OCI-LY7 (cell line): Measurements from ENCODE around the gene GSDME. TPM values are rescaled to one million over a fixed set of nuclear protein-coding genes. Genes with fewer than 3 reads are reported as not detected.

ENCODE experiments used
- BruUV-seq: library from RNA; stranded (reverse); fragments of 400-500 nt; replicated peaks from 2 replicates; lab custom pipeline; 2021; lab: Mats Ljungman, UMichigan
- CTCF ChIA-PET: fragments of 300-600 bp; sonication (Branson Sonifier 250); formaldehyde crosslinking; loops from one replicate; lab custom pipeline; 2022; ENCODE audit warnings: antibody characterized with exemption; ENCODE audit not compliant: unreplicated experiment; lab: Charles Lee
- POLR2A ChIA-PET: fragments of 300-600 bp; sonication (Branson Sonifier 250); formaldehyde crosslinking; loops from one replicate; lab custom pipeline; 2022; ENCODE audit warnings: antibody characterized with exemption; lab: Charles Lee
- DNase-seq: peaks from one replicate; pipeline ENCODE4 v3.0.0-alpha.2; 2015; ENCODE audit warnings: low spot score
- H2AFZ ChIP-seq: fragments of 200-600 bp; sonication (generic), shearing (Covaris generic); 2 replicates; pipeline ENCODE4 v1.6.1; 2014; ENCODE audit warnings: mild to moderate bottlenecking, antibody characterized with exemption, low read length, moderate library complexity
- H3K27ac ChIP-seq: fragments of 200-600 bp; sonication (generic); 2 replicates; pipeline ENCODE4 v1.5.1; 2014; ENCODE audit warnings: mixed run types, low read depth, mild to moderate bottlenecking, moderate library complexity, low read length, inconsistent platforms; ENCODE audit not compliant: poor library complexity, severe bottlenecking
- H3K36me3 ChIP-seq: fragments of 200-600 bp; sonication (generic); 2 replicates; pipeline ENCODE4 v1.6.1; 2014; ENCODE audit warnings: mild to moderate bottlenecking, antibody characterized with exemption, low read length, moderate library complexity, mixed read lengths; ENCODE audit not compliant: insufficient read depth
- H3K4me1 ChIP-seq: fragments of 200-600 bp; sonication (generic); 2 replicates; pipeline ENCODE4 v1.5.1; 2014; ENCODE audit warnings: mild to moderate bottlenecking, low read length; ENCODE audit not compliant: insufficient read depth, poor library complexity, severe bottlenecking
- H3K4me2 ChIP-seq: fragments of 200-600 bp; sonication (generic); 2 replicates; pipeline ENCODE4 v1.6.1; 2014; ENCODE audit warnings: mild to moderate bottlenecking, low read length
- H3K4me3 ChIP-seq: fragments of 200-600 bp; sonication (generic); 2 replicates; pipeline ENCODE4 v1.5.1; 2014; ENCODE audit warnings: mild to moderate bottlenecking, low read depth, low read length; ENCODE audit not compliant: poor library complexity, severe bottlenecking
- H3K79me2 ChIP-seq: fragments of 200-600 bp; sonication (generic); 2 replicates; pipeline ENCODE4 v1.6.1; 2016; ENCODE audit warnings: low read depth, mild to moderate bottlenecking, low read length, moderate library complexity, mixed read lengths; ENCODE audit not compliant: insufficient read depth
- H3K9me2 ChIP-seq: fragments of 200-600 bp; sonication (generic); 2 replicates; pipeline ENCODE4 v1.6.1; 2016; ENCODE audit warnings: mild to moderate bottlenecking, low read length, mixed read lengths; ENCODE audit not compliant: insufficient read depth
- H3K9me3 ChIP-seq: fragments of 200-600 bp; sonication (generic); 2 replicates; pipeline ENCODE4 v1.6.1; 2014; ENCODE audit warnings: mild to moderate bottlenecking, mixed run types, low read length, mixed read lengths
- H4K20me1 ChIP-seq: fragments of 200-600 bp; sonication (generic); 2 replicates; pipeline ENCODE4 v1.6.1; 2014; ENCODE audit warnings: mild to moderate bottlenecking, antibody characterized with exemption, low read length, moderate library complexity, mixed read lengths; ENCODE audit not compliant: insufficient read depth
- EZH2phosphoT487 ChIP-seq: fragments of 200-600 bp; sonication (generic); IDR thresholded peaks from 2 replicates; pipeline ENCODE4 v1.6.1; 2018; ENCODE audit warnings: low read depth, borderline replicate concordance, mild to moderate bottlenecking, mixed run types, antibody characterized with exemption, low read length, moderate library complexity, mixed read lengths
- intact Hi-C: fragments of 100-400 bp; cut with micrococcal nuclease; formaldehyde crosslinking; loops from one replicate; pipeline ENCODE4 v1.10.0; 2022; ENCODE audit not compliant: unreplicated experiment
- total RNA-seq, 2 experiments: library from RNA; depleted of rRNA in 1 of 2; stranded (reverse); fragments of >200 nt in 1 of 2; shearing (Covaris generic) in 1 of 2; gene quantifications; 2 replicates each; pipeline ENCODE4 v1.2.3, GENCODE V29; 2014 to 2022
- TF ChIP-seq, protein P1 (sequence below): fragments of 200-600 bp; sonication (generic); conservative IDR thresholded peaks from 2 replicates; pipeline ENCODE4 v1.5.1; 2014; ENCODE audit warnings: mild to moderate bottlenecking, antibody characterized with exemption, low read length, moderate library complexity, mixed read lengths

GSDME gene
- total RNA-seq, 2 experiments from 2014 or later: 33.0 to 41.7 TPM

- Histone ChIP-seq H3K4me3 (no peak overlapping the region), H2AFZ (no peak overlapping the region), H3K4me1 (peaks cover 7% of the 10 kb centered on the region), H3K36me3 (no peaks in the 10 kb centered on the region), H3K27ac (no peak overlapping the region), H4K20me1 (no peaks in the 10 kb centered on the region), H3K9me2 (no peaks in the 10 kb centered on the region), H3K4me2 (no peak overlapping the region), H3K79me2 (no peaks in the 10 kb centered on the region), H3K9me3 (no peaks in the 10 kb centered on the region)
- no TSS peak for BruUV-seq
- CTCF ChIA-PET: no interaction called here
- no peak for DNase-seq
- POLR2A ChIA-PET: interaction anchor here (0.8 to 1.3 kb wide), 5 partner anchors 8 to 580 kb away, joined by 3 to 4 read pairs (median 3); no protein-coding TSS in a partner anchor
- TF ChIP-seq, protein P1, sequence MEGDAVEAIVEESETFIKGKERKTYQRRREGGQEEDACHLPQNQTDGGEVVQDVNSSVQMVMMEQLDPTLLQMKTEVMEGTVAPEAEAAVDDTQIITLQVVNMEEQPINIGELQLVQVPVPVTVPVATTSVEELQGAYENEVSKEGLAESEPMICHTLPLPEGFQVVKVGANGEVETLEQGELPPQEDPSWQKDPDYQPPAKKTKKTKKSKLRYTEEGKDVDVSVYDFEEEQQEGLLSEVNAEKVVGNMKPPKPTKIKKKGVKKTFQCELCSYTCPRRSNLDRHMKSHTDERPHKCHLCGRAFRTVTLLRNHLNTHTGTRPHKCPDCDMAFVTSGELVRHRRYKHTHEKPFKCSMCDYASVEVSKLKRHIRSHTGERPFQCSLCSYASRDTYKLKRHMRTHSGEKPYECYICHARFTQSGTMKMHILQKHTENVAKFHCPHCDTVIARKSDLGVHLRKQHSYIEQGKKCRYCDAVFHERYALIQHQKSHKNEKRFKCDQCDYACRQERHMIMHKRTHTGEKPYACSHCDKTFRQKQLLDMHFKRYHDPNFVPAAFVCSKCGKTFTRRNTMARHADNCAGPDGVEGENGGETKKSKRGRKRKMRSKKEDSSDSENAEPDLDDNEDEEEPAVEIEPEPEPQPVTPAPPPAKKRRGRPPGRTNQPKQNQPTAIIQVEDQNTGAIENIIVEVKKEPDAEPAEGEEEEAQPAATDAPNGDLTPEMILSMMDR: no peak
- TF ChIP-seq EZH2phosphoT487: no peak
- intact Hi-C loops: no loop called here
Observed at GRCh38 chr7:24702755-24703154, 54.5 kb downstream of the GSDME start.

GRCh38 chr7:24701261-24702235 lies 55.7 kb downstream of the GSDME start:
- Histone ChIP-seq H3K4me1 (peaks cover 11% of the 10 kb centered on the region), H3K79me2 (no peaks in the 10 kb centered on the region), H3K9me2 (no peaks in the 10 kb centered on the region), H3K4me3 (no peak overlapping the region), H3K27ac (no peak overlapping the region), H2AFZ (no peak overlapping the region), H3K36me3 (no peaks in the 10 kb centered on the region), H3K4me2 (no peak overlapping the region), H4K20me1 (no peaks in the 10 kb centered on the region), H3K9me3 (no peaks in the 10 kb centered on the region)
- ChIA-PET CTCF (interaction anchor here (0.6 kb wide), 1 partner anchor 1617 kb away, joined by 3 read pairs; no protein-coding TSS in a partner anchor), POLR2A (interaction anchor here (0.7 to 1.3 kb wide), 6 partner anchors 9 to 31 kb away, joined by 3 to 4 read pairs (median 3); no protein-coding TSS in a partner anchor)
- intact Hi-C loops: no loop called here
- DNase-seq: no peak
- no peak for TF ChIP-seq EZH2phosphoT487
- TF ChIP-seq, protein P1: no peak
- BruUV-seq: no TSS peak
